HL-60 (cell line): ENCODE data around the gene PDK3.

Source experiments
- CTCF ChIP-seq: IDR thresholded peaks from one replicate; pipeline ENCODE4 v1.5.1; 2011; ENCODE audit warnings: low read length, control low read depth, inconsistent platforms; ENCODE audit not compliant: insufficient read depth
- POLR2AphosphoS5 ChIP-seq: IDR thresholded peaks from 2 replicates; pipeline ENCODE4 v1.6.1; 2012; ENCODE audit warnings: low read depth

DNA sequence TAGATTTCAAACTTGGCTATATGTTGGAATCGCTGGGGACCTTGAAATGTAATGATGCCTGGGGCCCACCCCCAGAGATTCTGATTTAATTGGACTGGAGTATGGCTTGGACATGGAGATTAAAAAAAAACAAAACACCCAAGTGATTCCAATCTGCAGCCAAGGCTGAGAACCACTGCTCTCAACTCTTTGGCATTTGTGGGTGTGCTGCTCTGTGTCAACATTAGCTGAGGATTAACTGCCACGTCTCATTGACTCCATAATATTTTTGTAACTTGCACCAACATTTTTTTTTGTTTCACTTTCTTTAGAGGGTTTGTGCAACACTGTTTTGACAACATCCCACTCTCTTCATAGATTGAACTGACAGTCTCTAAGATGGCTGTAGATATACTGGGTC lies 41.1 kb upstream of the PDK3 start:
- TF ChIP-seq CTCF (no peak), POLR2AphosphoS5 (no peak)
